HepG2 (cell line): ENCODE measurements around the gene PCBP1. TPM values are rescaled to one million over a fixed set of nuclear protein-coding genes. Genes with fewer than 3 reads are reported as not detected.
A peak's percentile ranks its signal among the peaks of the same experiment; 100 is the strongest.

Experiments used
- ARID2 ChIP-seq: sonication (generic); formaldehyde crosslinking; IDR thresholded peaks from 2 replicates; pipeline ENCODE4 v1.8.1; 2022; ENCODE audit warnings: mild to moderate bottlenecking, missing genetic modification reagents, borderline replicate concordance
- ARID3A ChIP-seq: IDR thresholded peaks from 2 replicates; pipeline ENCODE4 v1.6.1; 2012; ENCODE audit warnings: low read depth, low read length, improper control_type of control experiment
- ATAD3A ChIP-seq: sonication (generic); formaldehyde crosslinking; IDR thresholded peaks from 2 replicates; pipeline ENCODE4 v1.4.0; 2020; ENCODE audit warnings: missing genetic modification reagents
- DDIT3 ChIP-seq: sonication (generic); formaldehyde crosslinking; IDR thresholded peaks from 2 replicates; pipeline ENCODE4 v1.4.0; 2020; ENCODE audit warnings: mild to moderate bottlenecking, missing genetic modification reagents
- ETS1 ChIP-seq: sonication (generic); formaldehyde crosslinking; IDR thresholded peaks from 2 replicates; pipeline ENCODE4 v1.4.0; 2020; ENCODE audit warnings: missing genetic modification reagents
- FOXP4 ChIP-seq: sonication (generic); formaldehyde crosslinking; IDR thresholded peaks from 2 replicates; pipeline ENCODE4 v1.4.0; 2020; ENCODE audit warnings: missing genetic modification reagents
- GTF2F1 ChIP-seq: fragments of 150-350 bp; IDR thresholded peaks from 2 replicates; pipeline ENCODE4 v1.6.1; 2014; ENCODE audit warnings: low read length
- HNF4A ChIP-seq: sonication (generic); formaldehyde crosslinking; IDR thresholded peaks from 2 replicates; pipeline ENCODE4 v1.4.0; 2020; ENCODE audit warnings: missing genetic modification reagents
- HOXA9 ChIP-seq: sonication (generic); formaldehyde crosslinking; IDR thresholded peaks from 2 replicates; pipeline ENCODE4 v1.8.1; 2022; ENCODE audit warnings: missing genetic modification reagents, mild to moderate bottlenecking, moderate library complexity, borderline replicate concordance
- LBX2 ChIP-seq: sonication (generic); formaldehyde crosslinking; IDR thresholded peaks from 2 replicates; pipeline ENCODE4 v1.5.0; 2020; ENCODE audit warnings: missing genetic modification reagents, mild to moderate bottlenecking, borderline replicate concordance
- NFE2 ChIP-seq: sonication (generic); formaldehyde crosslinking; IDR thresholded peaks from 2 replicates; pipeline ENCODE4 v1.4.0; 2020; ENCODE audit warnings: missing genetic modification reagents
- RARA ChIP-seq: IDR thresholded peaks from 2 replicates; pipeline ENCODE4 v1.6.1; 2016; ENCODE audit warnings: missing genetic modification reagents, missing compliant biosample characterization
- SNAPC2 ChIP-seq: sonication (generic); formaldehyde crosslinking; IDR thresholded peaks from 2 replicates; pipeline ENCODE4 v1.8.1; 2022; ENCODE audit warnings: mild to moderate bottlenecking, missing genetic modification reagents
- TRIM24 ChIP-seq: sonication (generic); formaldehyde crosslinking; IDR thresholded peaks from 2 replicates; pipeline ENCODE4 v1.8.0; 2022; ENCODE audit warnings: mild to moderate bottlenecking, missing genetic modification reagents
- ZFP36 ChIP-seq: fragments of 150-350 bp; IDR thresholded peaks from 2 replicates; pipeline ENCODE4 v1.6.1; 2018; ENCODE audit warnings: borderline replicate concordance, low read length, low read depth; ENCODE audit not compliant: partially characterized antibody
- ZGPAT ChIP-seq: IDR thresholded peaks from 2 replicates; pipeline ENCODE4 v1.6.1; 2016; ENCODE audit warnings: mild to moderate bottlenecking
- ZMYM4 ChIP-seq: sonication (generic); formaldehyde crosslinking; IDR thresholded peaks from 2 replicates; pipeline ENCODE4 v1.8.1; 2023; ENCODE audit warnings: mild to moderate bottlenecking, missing genetic modification reagents
- ZNF260 ChIP-seq: sonication (generic); formaldehyde crosslinking; IDR thresholded peaks from 2 replicates; pipeline ENCODE4 v1.4.0; 2020; ENCODE audit warnings: missing genetic modification reagents, low read depth, mild to moderate bottlenecking, borderline replicate concordance
- ZNF292 ChIP-seq: sonication (generic); formaldehyde crosslinking; IDR thresholded peaks from 2 replicates; pipeline ENCODE4 v1.8.1; 2022; ENCODE audit warnings: mild to moderate bottlenecking, low read depth, missing genetic modification reagents, borderline replicate concordance
- ZNF446 ChIP-seq: sonication (generic); formaldehyde crosslinking; IDR thresholded peaks from 2 replicates; pipeline ENCODE4 v1.5.0; 2020; ENCODE audit warnings: mild to moderate bottlenecking, missing genetic modification reagents
- ZNF577 ChIP-seq: sonication (generic); formaldehyde crosslinking; IDR thresholded peaks from 2 replicates; pipeline ENCODE4 v1.4.0; 2020; ENCODE audit warnings: mild to moderate bottlenecking, low read depth, missing genetic modification reagents, borderline replicate concordance
- ZNF775 ChIP-seq: sonication (generic); formaldehyde crosslinking; IDR thresholded peaks from 2 replicates; pipeline ENCODE4 v1.4.0; 2020; ENCODE audit warnings: missing genetic modification reagents, mild to moderate bottlenecking, moderate library complexity, borderline replicate concordance
- ZNF780A ChIP-seq: sonication (generic); formaldehyde crosslinking; IDR thresholded peaks from 2 replicates; pipeline ENCODE4 v1.8.0; 2022; ENCODE audit warnings: mild to moderate bottlenecking, missing genetic modification reagents, moderate library complexity
- polyA plus RNA-seq, 8 experiments: library from polyadenylated mRNA; depleted of rRNA in 3 of 8; stranded (reverse) in 7 of 8; unstranded in 1 of 8; fragments of >200 nt; fragmentation: Illumina TruSeq in 4 of 8; extraction: Trizol in 4 of 8; gene quantifications; 2 replicates each; pipeline versions ENCODE4 v1.2.1 to v1.2.3, GENCODE V29; 2011 to 2016; ENCODE audit warnings: low read depth in 4 of 8, missing spikeins in 1 of 8, mixed read lengths in 1 of 8; ENCODE audit not compliant: insufficient read depth in 1 of 8
- total RNA-seq, 5 experiments: library from RNA; depleted of rRNA; stranded (reverse); fragments of >200 nt; fragmentation: Illumina TruSeq; extraction: Trizol; gene quantifications; 2 replicates each; pipeline ENCODE4 v1.2.3, GENCODE V29; 2016; ENCODE audit warnings: low read depth in 1 of 5

Gene PCBP1
- total and polyA plus RNA-seq, 2 of the 13 experiments (the other 11 are each of a cell fraction or from before 2014, with no cell fraction given), result 32.0 to 137 TPM

GRCh38 chr2:70094978-70095719, 7.9 kb downstream of the PCBP1 start (continued):
- TF ChIP-seq FOXP4 (peak; percentile 62), HOXA9 (CRISPR knock-in tag) (no peak), DDIT3 (CRISPR knock-in tag) (no peak), ZNF780A (CRISPR knock-in tag) (no peak), RARA (CRISPR knock-in tag) (peak; percentile 51; the same call in 1 of the 2 replicates), ZNF292 (CRISPR knock-in tag) (no peak), HNF4A (CRISPR knock-in tag) (no peak), ZGPAT (CRISPR knock-in tag) (peak; percentile 70; the same call in 1 of the 2 replicates), ZNF577 (CRISPR knock-in tag) (no peak), ZFP36 (no peak), ATAD3A (CRISPR knock-in tag) (no peak), ETS1 (CRISPR knock-in tag) (no peak), ZNF446 (CRISPR knock-in tag) (no peak), ZMYM4 (0 out of 2 replicates have a peak, but pooled peaks have one; percentile 2), ARID2 (peak; percentile 72; the same call in 1 of the 2 replicates), SNAPC2 (peak; percentile 63; the same call in 1 of the 2 replicates), TRIM24 (CRISPR knock-in tag) (no peak), LBX2 (CRISPR knock-in tag) (no peak), NFE2 (no peak), ARID3A (no peak), GTF2F1 (no peak), ZNF775 (CRISPR knock-in tag) (no peak), ZNF260 (CRISPR knock-in tag) (no peak)
